ENCODE data around the gene CAPN14. TPM values are rescaled to one million over a fixed set of nuclear protein-coding genes. Genes with fewer than 3 reads are reported as not detected.

Gene CAPN14
- total RNA-seq, 2 donors from 2014 or later: 0.43 to 1.2 TPM

DNA sequence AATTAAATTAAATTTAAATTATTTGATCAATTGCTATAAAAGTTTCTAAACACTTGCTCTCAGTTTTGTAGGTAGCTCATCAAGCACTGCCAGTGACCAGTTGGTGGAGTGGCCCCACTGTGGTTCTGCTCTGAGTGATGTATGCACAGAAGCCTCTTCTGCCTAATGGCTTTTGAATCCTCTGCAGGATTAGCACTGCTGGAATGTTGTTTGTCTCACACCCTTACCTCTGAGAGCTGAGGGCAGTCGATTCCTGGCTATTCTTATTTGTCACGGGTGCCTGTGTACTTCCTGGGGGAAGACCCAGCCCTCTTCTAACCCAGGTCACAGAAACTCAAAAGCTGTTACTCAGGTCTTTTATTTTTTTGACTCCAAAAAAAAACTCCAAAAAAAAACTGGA lies 9.5 kb downstream of the CAPN14 start:
- no peaks in the 10 kb centered on the region for H3K36me3 Mint-ChIP-seq
- no peaks in the 10 kb centered on the region for H3K4me1 Mint-ChIP-seq (ENCODE audit: low read depth in 2 of 2)
- H3K27me3 Mint-ChIP-seq: peaks cover 0 to 3% of the 10 kb centered on the region in 2 donors
- ATAC-seq (no peak), DNase-seq (ENCODE audit: low spot score) (no peak)
- H3K27ac Mint-ChIP-seq: no peak overlapping the region
- no peaks in the 10 kb centered on the region for H3K9me3 Mint-ChIP-seq
- no peak overlapping the region for H3K4me3 Mint-ChIP-seq

DNA sequence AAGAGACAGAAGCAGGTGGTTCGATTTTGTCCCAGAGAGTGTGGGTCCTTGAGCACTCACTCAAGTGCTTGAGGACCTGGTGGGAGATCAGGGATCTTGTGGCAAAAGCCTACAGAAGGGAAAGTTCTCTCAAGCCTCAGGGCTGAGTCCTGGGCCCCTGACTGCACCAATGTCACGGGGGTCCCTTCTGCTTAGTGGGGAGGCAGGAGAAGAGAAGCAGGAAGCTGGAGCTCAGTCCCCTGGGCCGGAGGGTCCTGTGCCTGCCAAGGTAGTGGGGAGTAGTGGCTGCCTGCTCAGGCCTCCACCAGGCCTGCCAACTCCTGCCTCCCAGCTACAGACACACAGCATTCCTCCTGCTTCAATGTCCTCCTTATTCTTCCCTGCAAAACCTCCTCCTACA lies 11.7 kb downstream of the CAPN14 start:
- H3K4me3 Mint-ChIP-seq: no peak overlapping the region
- peaks cover 0 to 2% of the 10 kb centered on the region in 2 donors for H3K27me3 Mint-ChIP-seq
- H3K27ac Mint-ChIP-seq: no peak overlapping the region
- no peaks in the 10 kb centered on the region for H3K36me3 Mint-ChIP-seq
- ATAC-seq: no peak
- no peak for DNase-seq (ENCODE audit: low spot score)
- no peaks in the 10 kb centered on the region for H3K9me3 Mint-ChIP-seq
- no peaks in the 10 kb centered on the region for H3K4me1 Mint-ChIP-seq (ENCODE audit: low read depth in 2 of 2)

DNA sequence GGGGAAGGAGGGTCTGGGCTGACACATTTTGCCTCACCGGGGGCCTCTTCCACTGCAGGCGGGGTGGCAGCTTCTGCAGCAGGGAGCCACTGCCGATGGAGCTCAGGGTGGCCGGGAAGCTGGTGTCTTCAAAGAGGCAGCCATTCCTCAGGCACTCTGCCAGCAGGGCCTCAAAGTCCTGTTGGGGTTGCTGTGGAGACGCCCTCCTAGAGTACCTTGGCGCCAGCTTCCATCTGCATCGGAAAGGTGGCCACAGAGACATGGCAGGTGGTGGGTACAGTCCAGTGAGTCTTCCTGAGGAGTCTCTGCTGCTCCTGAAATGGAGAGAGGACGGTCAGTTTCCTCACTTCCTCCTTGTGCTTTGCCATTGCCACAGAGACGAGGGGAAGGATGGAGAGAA lies 12.1 kb downstream of the CAPN14 start:
- H3K4me3 Mint-ChIP-seq: no peak overlapping the region
- ATAC-seq (no peak), DNase-seq (ENCODE audit: low spot score) (no peak)
- no peaks in the 10 kb centered on the region for H3K4me1 Mint-ChIP-seq (ENCODE audit: low read depth in 2 of 2)
- no peak overlapping the region for H3K27ac Mint-ChIP-seq
- H3K27me3 Mint-ChIP-seq: peaks cover 0 to 2% of the 10 kb centered on the region in 2 donors
- no peaks in the 10 kb centered on the region for H3K36me3 Mint-ChIP-seq
- H3K9me3 Mint-ChIP-seq: no peaks in the 10 kb centered on the region

DNA sequence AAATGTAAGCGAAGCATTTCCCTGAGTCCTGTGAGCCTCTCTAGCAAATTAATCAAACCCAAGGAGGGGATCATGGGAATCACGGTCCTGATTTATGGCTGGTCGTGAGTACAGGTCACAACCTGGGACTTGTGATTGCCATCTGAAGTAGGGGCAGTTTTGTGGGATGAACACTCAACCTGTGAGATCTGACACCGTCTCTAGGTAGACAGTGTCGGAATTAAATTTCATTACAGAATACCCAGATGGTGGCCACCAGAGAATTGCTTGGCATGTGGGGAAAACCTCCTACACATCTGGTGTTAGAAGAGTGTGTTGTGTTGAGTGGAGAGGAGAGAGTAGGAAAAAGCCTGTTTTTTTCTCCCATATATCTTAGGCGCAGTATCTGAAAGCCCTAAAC lies 12.5 kb downstream of the CAPN14 start:
- peaks cover 0 to 2% of the 10 kb centered on the region in 2 donors for H3K27me3 Mint-ChIP-seq
- H3K9me3 Mint-ChIP-seq: no peaks in the 10 kb centered on the region
- DNase-seq (ENCODE audit: low spot score) (no peak), ATAC-seq (no peak)
- no peaks in the 10 kb centered on the region for H3K36me3 Mint-ChIP-seq
- H3K4me1 Mint-ChIP-seq (ENCODE audit: low read depth in 2 of 2): no peaks in the 10 kb centered on the region
- no peak overlapping the region for H3K27ac Mint-ChIP-seq
- H3K4me3 Mint-ChIP-seq: no peak overlapping the region

DNA sequence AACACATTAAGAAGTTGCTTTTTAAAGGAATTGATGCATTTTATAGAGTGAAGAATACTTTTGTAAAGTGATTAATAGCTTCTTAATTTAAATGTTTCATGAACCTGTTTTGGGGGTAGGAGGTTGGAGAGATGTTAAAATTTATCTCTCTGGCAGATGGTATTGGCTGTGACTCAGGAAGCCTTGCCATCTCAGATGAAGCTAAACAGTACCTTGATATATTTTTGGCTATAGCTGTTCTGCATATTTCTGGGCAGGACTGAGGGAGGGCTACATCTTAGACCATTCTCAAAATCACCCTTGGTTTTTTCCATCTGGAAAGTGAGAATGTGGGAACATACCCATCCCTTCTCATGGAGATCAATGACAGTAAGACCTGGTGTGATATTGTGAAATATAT lies 13.4 kb downstream of the CAPN14 start:
- peaks cover 0 to 2% of the 10 kb centered on the region in 2 donors for H3K27me3 Mint-ChIP-seq

DNA sequence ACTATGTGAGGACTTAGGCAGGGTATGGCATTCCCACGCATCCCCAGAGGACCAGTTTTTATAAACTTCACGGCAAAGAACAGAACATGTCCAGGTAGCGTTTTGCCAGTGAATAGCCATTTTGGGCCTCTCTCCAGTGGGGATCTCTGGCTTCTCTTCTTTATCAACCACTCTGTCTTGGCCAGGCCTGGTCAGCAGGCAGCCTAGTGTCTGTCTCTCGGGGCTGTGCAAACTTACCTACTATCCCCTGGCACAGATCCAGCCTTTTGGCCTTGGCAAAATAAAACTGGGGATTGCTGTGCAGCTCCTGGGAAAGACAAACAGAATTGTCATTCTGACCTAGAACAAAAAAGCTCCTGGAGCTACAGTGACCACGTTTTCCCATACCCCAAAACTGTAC lies 14.5 kb downstream of the CAPN14 start:
- H3K27me3 Mint-ChIP-seq: peaks cover 0 to 2% of the 10 kb centered on the region in 2 donors
- no peak for ATAC-seq
- no peak for DNase-seq (ENCODE audit: low spot score)
- H3K36me3 Mint-ChIP-seq: no peaks in the 10 kb centered on the region
- H3K9me3 Mint-ChIP-seq: no peaks in the 10 kb centered on the region
- H3K4me3 Mint-ChIP-seq: no peak overlapping the region
- H3K27ac Mint-ChIP-seq: no peak overlapping the region
- no peaks in the 10 kb centered on the region for H3K4me1 Mint-ChIP-seq (ENCODE audit: low read depth in 2 of 2)

More for the DNA sequence above, 13.4 kb downstream of the CAPN14 start:
- Mint-ChIP-seq H3K9me3 (no peaks in the 10 kb centered on the region), H3K4me3 (no peak overlapping the region), H3K36me3 (no peaks in the 10 kb centered on the region), H3K27ac (no peak overlapping the region), H3K4me1 (ENCODE audit: low read depth in 2 of 2) (no peaks in the 10 kb centered on the region)
- DNase-seq (ENCODE audit: low spot score) (no peak), ATAC-seq (no peak)

DNA sequence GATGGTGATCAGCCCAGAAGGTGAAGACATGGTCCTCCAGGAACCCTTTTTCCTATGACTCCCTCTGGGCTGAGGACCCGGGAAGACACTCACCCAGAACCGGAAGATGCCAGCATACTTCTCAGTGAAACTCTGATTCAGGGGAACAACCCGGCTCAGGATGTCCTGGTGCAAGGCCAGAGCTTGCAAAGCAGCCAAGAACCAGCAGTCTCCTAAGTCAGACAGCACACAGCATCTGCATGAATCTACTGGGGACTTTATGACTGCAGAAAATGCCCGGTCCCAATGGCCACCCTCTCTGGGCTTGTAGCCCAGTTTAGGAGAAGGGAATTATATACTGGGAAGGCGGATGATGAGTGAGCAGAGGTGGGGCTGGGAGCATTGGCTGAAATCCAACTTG lies 15.3 kb downstream of the CAPN14 start:
- no peak overlapping the region for H3K27ac Mint-ChIP-seq
- no peaks in the 10 kb centered on the region for H3K4me1 Mint-ChIP-seq (ENCODE audit: low read depth in 2 of 2)
- H3K27me3 Mint-ChIP-seq: peaks cover 0 to 2% of the 10 kb centered on the region in 2 donors
- H3K9me3 Mint-ChIP-seq: no peaks in the 10 kb centered on the region
- H3K36me3 Mint-ChIP-seq: no peaks in the 10 kb centered on the region
- DNase-seq (ENCODE audit: low spot score) (no peak), ATAC-seq (no peak)
- H3K4me3 Mint-ChIP-seq: no peak overlapping the region

DNA sequence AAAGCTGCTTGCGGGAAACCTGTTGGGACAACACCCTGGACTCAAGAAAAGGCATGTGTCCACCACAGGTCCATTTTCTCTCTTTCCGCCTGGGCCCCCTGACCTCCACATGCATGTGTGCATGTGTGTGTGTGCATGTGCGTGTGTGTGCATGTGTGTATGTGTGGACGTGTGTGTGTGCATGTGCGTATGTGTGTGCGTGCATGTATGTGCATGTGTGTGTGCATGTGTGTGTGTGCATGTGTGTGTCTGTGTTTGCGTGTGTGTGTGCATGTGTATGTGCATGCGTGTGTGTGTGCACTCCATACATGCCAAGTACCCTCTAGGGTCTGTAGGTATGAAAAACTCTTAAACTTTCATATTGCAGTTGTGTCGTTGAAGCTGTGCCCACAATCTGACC lies 16.3 kb downstream of the CAPN14 start:
- H3K4me1 Mint-ChIP-seq (ENCODE audit: low read depth in 2 of 2): no peaks in the 10 kb centered on the region
- H3K27ac Mint-ChIP-seq: no peak overlapping the region
- peaks cover 0 to 2% of the 10 kb centered on the region in 2 donors for H3K27me3 Mint-ChIP-seq
- ATAC-seq (no peak), DNase-seq (ENCODE audit: low spot score) (no peak)
- no peak overlapping the region for H3K4me3 Mint-ChIP-seq
- H3K9me3 Mint-ChIP-seq: no peaks in the 10 kb centered on the region
- H3K36me3 Mint-ChIP-seq: no peaks in the 10 kb centered on the region

DNA sequence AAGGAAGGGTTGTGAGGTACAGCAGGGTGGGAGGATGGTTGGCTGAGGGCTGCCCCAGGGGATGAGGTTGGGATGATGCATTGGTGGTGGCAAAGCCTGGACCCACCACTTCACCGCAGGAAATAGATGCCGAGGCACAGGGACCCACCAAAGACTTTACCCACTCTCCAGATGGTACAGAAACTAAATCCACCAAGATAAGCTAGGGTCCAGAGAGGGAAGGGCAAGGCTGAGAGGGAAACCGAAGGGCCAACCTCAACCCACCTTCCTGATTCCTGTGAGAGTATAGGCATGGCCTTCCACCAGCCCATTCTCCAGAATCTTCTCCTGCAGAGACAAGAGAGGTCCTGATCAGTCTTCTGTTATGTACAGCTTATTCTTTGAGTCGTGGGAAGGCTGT lies 18.1 kb downstream of the CAPN14 start:
- ATAC-seq (no peak), DNase-seq (ENCODE audit: low spot score) (no peak)
- Mint-ChIP-seq H3K4me3 (no peak overlapping the region), H3K9me3 (no peaks in the 10 kb centered on the region), H3K27me3 (peaks cover 0 to 2% of the 10 kb centered on the region in 2 donors), H3K36me3 (no peaks in the 10 kb centered on the region), H3K4me1 (ENCODE audit: low read depth in 2 of 2) (no peaks in the 10 kb centered on the region), H3K27ac (no peak overlapping the region)

DNA sequence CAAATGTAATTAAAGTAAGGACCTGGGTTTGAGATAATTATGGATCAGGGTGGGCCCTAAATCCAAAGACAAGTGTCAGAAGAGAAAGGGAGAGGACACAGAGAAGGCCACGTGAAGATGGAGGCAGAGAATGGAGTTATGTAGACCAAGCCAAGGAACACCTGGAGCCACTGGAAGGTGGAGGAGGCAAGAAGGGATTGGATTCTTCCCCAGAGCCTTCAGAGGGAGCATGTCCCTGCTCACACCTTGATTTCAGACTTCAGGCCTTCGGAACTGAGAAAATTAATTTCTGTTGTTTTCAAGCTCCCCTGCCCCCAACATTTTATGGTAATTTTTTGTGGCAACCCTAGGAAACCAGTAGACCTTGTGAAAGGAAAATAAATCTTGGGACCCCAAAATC lies 19.6 kb downstream of the CAPN14 start:
- peaks cover 0 to 2% of the 10 kb centered on the region in 2 donors for H3K27me3 Mint-ChIP-seq
- H3K27ac Mint-ChIP-seq: no peak overlapping the region
- DNase-seq (ENCODE audit: low spot score) (no peak), ATAC-seq (no peak)
- no peaks in the 10 kb centered on the region for H3K9me3 Mint-ChIP-seq
- no peaks in the 10 kb centered on the region for H3K36me3 Mint-ChIP-seq
- no peaks in the 10 kb centered on the region for H3K4me1 Mint-ChIP-seq (ENCODE audit: low read depth in 2 of 2)
- H3K4me3 Mint-ChIP-seq: no peak overlapping the region

DNA sequence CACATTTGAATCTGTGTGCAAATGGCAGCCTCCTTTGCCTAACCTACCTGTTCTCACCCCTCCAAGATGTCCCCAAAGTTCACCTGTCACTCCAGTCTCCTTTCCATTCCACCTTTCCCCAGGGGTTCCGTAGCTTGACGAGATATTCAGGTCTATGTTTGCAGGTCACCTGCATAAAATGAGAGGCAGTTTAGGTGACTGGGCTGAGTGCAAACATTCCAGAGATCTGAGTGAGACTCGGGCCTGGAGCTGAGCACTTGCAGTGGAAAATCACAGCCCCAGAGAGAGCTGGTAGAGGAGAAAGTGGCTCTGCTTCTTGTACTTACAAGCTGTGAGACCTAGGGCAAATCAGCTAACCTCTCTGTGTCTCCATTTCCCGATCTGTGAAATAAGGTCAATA lies 20.1 kb downstream of the CAPN14 start:
- ATAC-seq: no peak
- Mint-ChIP-seq H3K27me3 (no peaks in the 10 kb centered on the region), H3K4me1 (ENCODE audit: low read depth in 2 of 2) (no peaks in the 10 kb centered on the region), H3K9me3 (no peaks in the 10 kb centered on the region), H3K4me3 (no peak overlapping the region), H3K27ac (no peak overlapping the region), H3K36me3 (no peaks in the 10 kb centered on the region)
- DNase-seq (ENCODE audit: low spot score): no peak

DNA sequence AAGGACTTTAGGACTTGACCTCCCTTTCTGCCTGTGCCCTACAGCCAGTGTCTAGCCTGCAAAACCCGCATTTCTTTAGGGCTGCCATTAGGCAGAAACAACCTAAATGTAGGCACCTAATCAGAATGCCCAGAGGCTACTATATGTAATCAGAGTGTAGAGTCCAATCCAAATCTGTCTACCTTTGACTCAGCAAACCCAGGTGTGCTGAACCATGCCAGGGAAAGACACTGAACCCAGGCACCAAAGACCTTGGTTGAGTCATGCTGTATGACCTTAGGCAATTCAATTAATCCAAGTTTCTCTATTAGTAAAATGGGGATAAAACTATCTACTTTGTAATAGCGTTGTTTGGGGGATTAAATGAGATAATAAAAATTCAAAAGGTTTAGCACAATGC lies 20.7 kb downstream of the CAPN14 start:
- no peak overlapping the region for H3K27ac Mint-ChIP-seq
- no peaks in the 10 kb centered on the region for H3K9me3 Mint-ChIP-seq

DNA sequence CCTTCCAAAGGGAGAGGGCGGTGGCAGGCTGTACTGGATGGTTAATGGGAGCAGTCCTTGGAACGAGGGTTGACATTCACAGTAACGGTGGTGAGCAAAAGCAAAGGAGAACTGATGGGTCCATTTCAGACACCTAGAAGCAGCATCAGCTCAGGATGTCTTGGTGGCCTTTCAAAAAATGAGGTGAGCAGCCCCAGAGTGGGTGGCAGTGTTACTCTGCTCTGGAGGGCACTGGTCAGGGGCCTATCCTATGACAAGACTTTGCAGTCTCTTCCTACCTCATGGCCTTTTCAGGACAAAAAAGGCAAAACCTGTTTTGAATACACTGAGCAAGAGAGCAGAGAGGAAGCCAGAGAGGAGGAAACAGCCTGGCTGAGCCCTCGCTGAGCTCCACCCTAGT lies 23.5 kb downstream of the CAPN14 start:
- ATAC-seq (peak in 1 of 2 donors; percentile 25), DNase-seq (ENCODE audit: low spot score) (no peak)
- Mint-ChIP-seq H3K4me1 (ENCODE audit: low read depth in 2 of 2) (no peaks in the 10 kb centered on the region), H3K36me3 (no peaks in the 10 kb centered on the region), H3K9me3 (no peaks in the 10 kb centered on the region), H3K4me3 (no peak overlapping the region), H3K27me3 (no peaks in the 10 kb centered on the region), H3K27ac (no peak overlapping the region)

More for the DNA sequence above, 20.7 kb downstream of the CAPN14 start:
- no peaks in the 10 kb centered on the region for H3K27me3 Mint-ChIP-seq
- H3K36me3 Mint-ChIP-seq: no peaks in the 10 kb centered on the region
- no peak for DNase-seq (ENCODE audit: low spot score)
- H3K4me3 Mint-ChIP-seq: no peak overlapping the region
- no peak for ATAC-seq
- no peaks in the 10 kb centered on the region for H3K4me1 Mint-ChIP-seq (ENCODE audit: low read depth in 2 of 2)

DNA sequence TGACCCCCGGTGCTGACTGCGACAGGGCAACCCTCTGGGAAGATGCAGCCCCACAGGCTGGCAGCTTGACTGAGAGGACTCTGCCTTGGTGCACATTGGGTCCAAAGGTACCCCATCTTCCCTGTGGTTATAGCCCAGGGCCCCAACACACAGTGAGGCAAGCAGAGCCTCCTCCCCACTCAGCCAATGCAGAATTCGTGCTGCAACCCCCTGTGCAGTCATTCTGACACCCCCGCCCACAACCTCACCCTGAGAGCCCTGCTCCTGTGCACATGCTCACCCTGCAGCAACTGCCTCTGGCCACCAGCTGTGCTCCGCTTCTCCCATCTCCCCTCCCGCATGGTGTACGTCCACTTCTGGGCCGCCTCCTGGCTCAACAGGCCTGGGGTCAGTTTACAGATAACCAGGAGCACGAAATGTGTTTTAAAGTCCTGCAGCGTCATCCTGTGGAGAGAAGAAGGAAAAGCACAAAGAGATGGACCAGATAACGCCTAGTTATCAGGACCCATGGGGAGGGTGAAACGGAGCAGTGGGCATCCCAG lies 24.4 kb downstream of the CAPN14 start:
- Mint-ChIP-seq H3K27ac (no peak overlapping the region), H3K36me3 (no peaks in the 10 kb centered on the region), H3K4me3 (no peak overlapping the region), H3K27me3 (peaks cover 0 to 3% of the 10 kb centered on the region in 2 donors), H3K4me1 (ENCODE audit: low read depth in 2 of 2) (no peaks in the 10 kb centered on the region), H3K9me3 (no peaks in the 10 kb centered on the region)
- DNase-seq (ENCODE audit: low spot score): no peak
- ATAC-seq: no peak

DNA sequence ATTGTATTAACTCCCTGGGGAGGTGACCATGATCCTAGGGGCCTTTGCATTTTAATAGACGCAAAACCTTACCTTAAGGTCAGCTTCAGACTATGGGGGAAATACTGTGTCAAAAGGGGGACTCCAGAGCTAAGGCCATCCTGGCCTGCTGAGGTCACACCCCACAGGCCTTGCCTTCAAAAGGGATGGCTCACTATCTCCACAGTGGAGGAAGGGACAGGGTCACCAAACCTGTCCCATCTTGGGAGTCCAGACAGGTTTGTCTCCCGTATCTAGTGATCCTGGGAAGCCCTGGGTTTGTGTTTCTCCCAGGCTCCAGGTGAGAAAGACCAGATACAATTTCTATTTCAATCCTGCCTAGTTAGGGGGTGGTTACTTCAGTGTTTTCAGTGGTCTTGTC lies 24.9 kb downstream of the CAPN14 start:
- ATAC-seq: peak in 1 of 2 donors; percentile 32
- Mint-ChIP-seq H3K27me3 (peaks cover 0 to 6% of the 10 kb centered on the region in 2 donors), H3K4me1 (ENCODE audit: low read depth in 2 of 2) (no peaks in the 10 kb centered on the region)

More for the DNA sequence above, 24.9 kb downstream of the CAPN14 start:
- no peak for DNase-seq (ENCODE audit: low spot score)
- Mint-ChIP-seq H3K36me3 (no peaks in the 10 kb centered on the region), H3K9me3 (no peaks in the 10 kb centered on the region), H3K27ac (no peak overlapping the region), H3K4me3 (no peak overlapping the region)
